Stimulated activated CD8-positive, alpha-beta memory T cell treated with anti-CD3 and anti-CD28 coated beads, Interleukin-7, amount 100 ng/mL, for 1 hour (primary cell): ENCODE measurements around the gene KRTAP10-8.
"Not testable (repeated sequence)": the region's sequence is repeated elsewhere in the genome, so short reads cannot be mapped to it uniquely, and the experiment has no call there.

Experiments
- DNase-seq, 2 donors: peaks; one replicate each; pipeline ENCODE4 v3.0.0-alpha.2; 2020; ENCODE audit warnings: low read depth in 2 of 2

KRTAP10-8 gene, protein sequence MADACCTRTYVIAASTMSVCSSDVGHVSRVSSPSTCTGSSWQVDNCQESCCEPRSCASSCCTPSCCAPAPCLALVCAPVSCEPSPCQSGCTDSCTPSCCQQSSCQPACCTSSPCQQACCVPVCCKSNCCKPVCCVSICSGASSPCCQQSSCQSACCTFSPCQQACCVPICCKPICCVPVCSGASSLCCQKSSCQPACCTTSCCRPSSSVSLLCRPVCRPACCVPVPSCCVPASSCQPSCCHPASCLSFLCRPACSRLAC

DNA sequence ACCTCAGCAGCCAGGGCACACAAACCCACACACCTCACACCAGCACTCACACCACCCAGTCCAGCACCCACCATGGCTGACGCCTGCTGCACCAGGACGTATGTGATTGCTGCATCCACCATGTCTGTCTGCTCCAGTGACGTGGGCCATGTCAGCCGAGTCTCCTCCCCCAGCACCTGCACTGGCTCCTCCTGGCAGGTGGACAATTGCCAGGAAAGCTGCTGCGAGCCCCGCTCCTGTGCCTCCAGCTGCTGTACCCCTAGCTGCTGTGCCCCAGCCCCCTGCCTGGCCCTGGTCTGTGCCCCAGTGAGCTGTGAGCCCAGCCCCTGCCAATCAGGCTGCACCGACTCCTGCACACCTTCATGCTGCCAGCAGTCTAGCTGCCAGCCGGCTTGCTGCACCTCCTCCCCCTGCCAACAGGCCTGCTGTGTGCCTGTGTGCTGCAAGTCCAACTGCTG is at the start of gene KRTAP10-8:
Gene KRTAP10-8, plus strand, starts transcription at position 51 of the 458 bp plus-strand sequence. Its CDS starts 22 bp downstream, at position 73.
- DNase-seq, result no peak

- no peak for DNase-seq
Observed at GRCh38 chr21:44564099-44564498, 47.8 kb upstream of the KRTAP10-8 start.

DNA sequence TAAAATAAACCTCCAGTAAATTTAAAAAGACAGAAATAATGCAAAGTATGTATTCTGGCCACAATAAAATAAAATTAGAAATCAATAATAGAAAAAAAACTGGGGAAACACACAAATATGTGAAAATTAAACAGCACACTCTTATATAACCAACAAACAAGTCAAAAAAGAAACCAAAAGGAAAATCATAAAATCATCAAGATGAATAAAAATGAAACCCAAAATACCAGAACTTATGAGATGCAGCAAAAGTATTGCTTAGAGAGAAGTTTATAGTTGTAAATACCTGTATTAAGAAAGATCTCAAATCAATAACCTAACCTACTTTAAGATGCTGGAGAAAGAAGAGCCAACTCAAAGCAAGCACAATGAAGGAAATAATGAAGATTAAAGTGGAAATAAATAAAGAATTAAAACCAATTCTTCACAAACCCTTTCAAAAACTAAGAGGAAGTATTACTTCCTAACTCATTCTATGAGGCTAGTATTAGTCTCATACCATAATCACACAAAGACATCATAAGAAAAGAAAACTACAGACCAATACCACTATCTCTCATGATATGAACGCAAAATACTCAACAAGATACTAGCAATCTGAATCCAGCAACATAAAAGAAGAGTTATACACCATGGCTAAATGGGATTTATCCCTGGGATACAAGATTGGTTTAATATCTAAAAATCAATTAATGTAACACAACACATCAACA is 46.8 kb upstream of the KRTAP10-8 start:
- no peak for DNase-seq

GRCh38 chr21:44566403-44566802 is 45.5 kb upstream of the KRTAP10-8 start:
- DNase-seq, result no peak

DNA sequence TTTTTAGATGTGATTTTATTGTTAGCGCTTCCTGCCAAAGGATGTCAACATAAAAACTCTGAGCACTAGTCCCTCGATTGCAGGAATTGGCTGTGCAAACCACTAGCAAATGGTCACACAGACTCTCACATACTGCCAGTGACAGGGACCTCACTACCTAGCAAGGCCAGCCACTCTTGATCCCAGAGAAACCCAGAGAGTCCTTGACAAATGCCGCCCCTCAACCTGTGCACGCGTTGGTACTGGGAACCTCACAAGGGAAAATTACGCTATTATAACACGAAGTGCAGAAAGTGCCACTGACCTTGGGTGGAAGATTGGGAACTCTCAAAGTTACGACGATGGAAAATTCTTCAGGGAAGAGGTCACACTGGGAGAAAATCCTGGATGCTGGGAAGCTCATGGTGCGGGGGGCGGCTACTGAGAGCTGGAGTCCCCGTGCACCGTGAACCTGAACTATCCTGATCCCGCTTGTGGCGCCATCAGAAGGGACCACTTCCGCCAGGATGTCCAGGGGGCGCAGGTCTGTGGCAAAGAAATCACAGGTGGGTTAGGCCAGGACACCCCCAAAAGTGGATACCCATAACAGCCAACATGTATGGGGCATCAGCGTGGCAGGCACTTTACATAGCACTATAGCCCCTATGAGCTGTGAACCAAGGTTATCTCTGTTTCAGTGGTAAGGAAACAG is 44.3 kb upstream of the KRTAP10-8 start:
- DNase-seq, result no peak

DNA sequence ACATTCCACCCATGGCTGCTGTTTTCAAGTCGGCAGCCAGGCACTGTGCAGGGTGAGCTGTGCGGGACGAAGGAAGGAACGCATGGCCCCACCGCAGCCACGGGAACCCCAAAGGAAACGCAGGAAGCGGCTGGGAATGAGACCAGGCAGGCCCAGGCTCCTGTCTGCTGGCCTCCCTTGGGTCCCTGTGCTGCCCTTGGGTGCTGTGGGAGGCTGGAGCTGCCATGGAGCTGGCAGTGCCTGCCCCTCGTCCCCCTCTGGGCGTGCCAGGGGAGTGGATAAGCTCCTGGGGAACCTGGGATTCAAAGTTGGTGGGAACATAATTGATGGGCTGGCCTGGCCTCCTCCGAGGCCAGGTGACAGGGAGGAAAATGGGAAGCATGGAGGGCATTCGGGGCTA is 43.6 kb upstream of the KRTAP10-8 start:
- no peak for DNase-seq

DNA sequence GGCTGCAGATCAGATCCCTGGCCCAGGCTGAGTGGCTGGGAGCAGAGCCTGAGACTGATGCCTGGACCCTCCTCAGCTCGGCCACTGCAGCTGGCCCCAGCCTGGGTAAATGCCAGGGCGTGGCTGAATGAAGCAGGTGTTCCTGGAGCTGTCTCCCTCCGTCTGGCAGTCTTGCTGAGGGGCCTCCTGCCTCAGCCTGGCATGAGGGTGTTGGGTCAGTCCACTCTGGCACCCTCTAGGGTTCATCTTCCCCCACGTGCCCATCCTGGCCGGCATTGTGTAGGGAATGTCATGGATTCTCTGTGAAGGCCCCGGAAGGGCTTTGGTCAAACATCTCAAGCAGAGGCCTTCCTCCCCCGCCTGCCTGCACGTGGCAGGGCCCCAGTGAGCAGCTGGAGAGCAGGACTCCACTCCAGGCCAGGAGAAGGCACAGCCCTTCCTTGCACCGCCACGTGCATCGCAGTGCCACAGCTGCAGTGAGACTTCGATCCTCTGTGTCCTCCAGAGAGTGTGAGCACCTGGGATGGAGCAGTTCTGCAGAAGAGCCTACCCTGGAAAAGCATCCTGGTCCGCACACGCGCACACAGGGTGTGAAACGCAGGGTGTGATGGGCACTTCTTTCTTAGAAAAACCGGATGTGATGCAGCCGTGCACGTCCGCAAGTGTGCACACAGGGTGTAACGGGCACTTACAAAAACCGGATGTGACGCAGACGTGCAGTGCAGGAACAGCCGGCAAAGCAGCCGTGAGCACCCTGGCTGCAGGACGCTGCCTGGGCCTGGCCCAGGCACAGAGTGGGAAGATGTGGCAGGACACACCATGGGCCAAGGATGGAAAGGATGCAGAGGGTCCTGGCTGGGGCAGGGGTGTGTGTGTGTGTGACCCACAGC is 43.0 kb upstream of the KRTAP10-8 start:
- no peak for DNase-seq

DNA sequence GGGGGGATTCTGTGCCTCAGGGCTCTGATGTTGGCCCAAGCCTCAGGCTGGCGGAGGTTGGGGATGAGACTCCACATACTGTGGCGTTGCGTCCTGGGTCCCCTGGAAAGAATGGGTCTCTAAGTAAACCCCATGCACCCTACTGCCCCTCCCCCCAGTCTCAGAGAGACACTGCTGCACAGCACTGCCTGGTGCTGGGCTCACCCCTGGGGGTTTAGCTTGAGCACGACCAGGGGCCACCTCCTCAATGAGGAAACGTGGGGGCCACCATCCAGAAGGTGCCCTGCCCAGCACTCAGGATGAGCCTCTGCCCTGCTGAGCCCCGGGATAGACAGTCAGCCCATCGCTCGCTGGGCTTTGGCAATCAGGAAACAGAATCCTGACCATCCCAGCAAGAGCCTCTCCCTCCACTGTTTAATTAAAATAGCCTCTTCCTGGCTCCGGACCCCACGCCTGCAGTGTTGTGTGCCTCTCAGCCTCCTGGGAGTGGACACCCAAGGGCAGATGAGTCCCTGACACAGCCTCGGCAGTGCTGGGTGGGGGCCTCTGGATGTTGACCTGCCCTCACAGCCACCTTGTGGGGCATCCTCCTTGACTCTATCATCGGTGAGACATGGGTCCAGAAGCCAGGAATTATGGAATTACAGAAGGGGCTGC is 41.9 kb upstream of the KRTAP10-8 start:
- no peak for DNase-seq

- no peak for DNase-seq
Observed at GRCh38 chr21:44571296-44571695, 40.6 kb upstream of the KRTAP10-8 start.

DNA sequence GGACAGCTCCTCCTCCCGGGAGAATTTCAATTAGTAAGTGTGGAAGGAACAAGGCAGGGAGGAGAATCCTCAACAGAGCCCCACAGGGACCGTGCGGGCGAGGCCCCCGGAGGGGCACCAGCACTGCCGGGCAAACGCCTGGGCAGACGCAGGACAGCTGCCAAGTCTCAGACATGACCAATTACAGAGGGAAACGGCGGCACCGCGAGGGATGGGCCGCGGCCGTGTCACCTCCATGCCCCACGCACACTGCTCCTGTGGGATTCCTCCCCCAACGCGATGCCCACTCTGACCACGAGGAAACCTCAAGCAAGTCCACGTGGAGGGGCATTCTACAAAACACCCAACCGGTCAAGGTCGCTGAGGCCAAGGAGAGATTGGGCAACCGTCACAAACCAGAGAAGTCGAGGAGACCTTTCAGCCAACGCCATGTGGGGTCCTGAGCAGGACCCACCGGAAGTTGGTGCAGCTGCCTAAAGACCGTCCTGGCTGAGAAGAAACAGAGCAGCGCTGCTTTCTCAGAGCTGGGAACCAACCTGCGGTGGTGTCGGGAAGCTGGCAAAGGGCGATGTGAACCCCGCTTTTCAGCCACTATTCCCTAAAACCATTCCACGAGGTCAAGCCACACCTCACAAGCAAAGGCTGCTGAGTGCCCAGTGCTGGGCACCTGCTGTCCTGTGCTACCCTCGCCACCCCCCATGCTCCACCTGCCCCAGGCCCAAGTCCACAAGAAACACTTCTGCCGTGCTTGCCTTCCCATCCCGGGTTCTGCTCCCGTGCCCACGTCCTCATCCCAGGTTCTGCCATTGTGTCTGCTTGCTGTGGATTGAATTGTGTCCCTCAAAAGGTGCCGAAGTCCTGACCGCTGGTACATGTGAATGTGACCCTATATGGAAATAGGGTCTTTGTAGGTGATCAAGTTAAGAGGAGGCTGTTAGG is 39.8 kb upstream of the KRTAP10-8 start:
- DNase-seq, result no peak

DNA sequence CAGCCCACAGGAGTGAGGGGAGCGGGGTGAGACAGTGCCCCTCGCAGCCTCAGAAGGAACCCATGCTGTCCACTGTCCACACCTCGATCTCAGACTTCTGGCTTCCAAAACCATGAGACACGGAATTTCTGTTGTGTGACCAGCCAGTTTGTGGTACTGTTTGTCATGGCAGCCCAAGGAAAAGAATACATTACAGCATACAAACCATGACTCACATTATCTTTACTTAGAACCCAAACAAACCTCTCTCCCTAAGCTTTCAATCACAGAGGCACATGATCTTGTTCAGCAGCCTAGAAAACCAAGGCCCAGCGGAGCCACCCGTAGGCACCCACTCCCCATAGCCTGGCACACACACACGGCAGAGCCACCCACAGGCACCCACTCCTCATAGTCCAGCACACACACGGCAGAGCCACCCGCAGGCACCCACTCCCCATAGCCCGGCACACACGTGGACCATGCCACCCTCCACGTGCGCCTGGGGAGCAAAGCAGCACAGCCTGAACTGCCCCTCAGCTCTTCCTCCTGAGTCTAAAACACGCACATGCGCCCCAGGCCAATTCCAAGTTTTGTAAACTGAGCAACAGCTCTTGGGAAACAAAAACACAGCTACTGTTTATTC is 38.8 kb upstream of the KRTAP10-8 start:
- no peak for DNase-seq

DNA sequence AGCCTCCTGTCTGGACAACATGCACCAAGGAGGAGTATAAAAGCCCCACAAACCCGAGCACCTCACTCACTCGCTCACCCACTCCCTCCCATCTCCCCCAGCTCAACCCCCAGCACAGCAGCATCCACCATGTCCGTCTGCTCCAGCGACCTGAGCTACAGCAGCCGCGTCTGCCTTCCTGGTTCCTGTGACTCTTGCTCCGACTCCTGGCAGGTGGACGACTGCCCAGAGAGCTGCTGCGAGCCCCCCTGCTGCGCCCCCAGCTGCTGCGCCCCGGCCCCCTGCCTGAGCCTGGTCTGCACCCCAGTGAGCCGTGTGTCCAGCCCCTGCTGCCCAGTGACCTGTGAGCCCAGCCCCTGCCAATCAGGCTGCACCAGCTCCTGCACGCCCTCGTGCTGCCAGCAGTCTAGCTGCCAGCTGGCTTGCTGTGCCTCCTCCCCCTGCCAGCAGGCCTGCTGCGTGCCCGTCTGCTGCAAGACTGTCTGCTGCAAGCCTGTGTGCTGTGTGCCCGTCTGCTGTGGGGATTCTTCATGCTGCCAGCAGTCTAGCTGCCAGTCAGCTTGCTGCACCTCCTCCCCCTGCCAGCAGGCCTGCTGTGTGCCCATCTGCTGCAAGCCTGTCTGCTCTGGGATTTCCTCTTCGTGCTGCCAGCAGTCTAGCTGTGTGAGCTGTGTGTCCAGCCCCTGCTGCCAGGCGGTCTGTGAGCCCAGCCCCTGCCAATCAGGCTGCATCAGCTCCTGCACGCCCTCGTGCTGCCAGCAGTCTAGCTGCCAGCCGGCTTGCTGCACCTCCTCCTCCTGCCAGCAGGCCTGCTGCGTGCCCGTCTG is 38.0 kb upstream of the KRTAP10-8 start, which contains the start of gene KRTAP10-4:
Gene KRTAP10-4, plus strand, starts transcription at position 100 of the 827 bp plus-strand sequence. Its CDS starts 30 bp downstream, at position 130.
- DNase-seq, result not testable (repeated sequence)

DNA sequence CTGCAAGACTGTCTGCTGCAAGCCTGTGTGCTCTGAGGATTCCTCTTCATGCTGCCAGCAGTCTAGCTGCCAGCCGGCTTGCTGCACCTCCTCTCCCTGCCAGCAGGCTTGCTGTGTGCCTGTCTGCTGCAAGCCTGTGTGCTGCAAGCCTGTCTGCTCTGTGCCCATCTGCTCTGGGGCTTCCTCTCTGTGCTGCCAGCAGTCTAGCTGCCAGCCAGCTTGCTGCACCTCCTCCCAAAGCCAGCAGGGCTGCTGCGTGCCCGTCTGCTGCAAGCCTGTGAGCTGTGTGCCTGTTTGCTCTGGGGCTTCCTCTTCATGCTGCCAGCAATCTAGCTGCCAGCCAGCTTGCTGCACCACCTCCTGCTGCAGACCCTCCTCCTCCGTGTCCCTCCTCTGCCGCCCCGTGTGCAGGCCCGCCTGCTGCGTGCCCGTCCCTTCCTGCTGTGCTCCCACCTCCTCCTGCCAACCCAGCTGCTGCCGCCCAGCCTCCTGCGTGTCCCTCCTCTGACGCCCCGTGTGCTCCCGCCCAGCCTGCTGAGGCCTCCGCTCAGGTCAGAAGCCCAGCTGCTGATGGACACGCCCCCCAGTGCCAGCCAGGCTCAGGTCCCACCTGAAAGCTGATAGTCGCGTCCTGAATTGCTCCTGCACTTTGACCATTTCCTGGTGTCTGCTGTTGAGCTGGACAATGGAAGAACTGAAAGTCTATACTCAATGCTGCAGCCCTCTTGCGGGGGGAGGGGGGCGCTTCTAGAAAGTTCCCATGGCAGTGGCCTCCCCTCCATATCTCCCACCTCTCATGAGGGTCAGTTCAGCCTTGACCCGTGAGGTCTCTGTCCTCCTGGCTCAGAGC is 37.2 kb upstream of the KRTAP10-8 start:
- DNase-seq, result no peak

DNA sequence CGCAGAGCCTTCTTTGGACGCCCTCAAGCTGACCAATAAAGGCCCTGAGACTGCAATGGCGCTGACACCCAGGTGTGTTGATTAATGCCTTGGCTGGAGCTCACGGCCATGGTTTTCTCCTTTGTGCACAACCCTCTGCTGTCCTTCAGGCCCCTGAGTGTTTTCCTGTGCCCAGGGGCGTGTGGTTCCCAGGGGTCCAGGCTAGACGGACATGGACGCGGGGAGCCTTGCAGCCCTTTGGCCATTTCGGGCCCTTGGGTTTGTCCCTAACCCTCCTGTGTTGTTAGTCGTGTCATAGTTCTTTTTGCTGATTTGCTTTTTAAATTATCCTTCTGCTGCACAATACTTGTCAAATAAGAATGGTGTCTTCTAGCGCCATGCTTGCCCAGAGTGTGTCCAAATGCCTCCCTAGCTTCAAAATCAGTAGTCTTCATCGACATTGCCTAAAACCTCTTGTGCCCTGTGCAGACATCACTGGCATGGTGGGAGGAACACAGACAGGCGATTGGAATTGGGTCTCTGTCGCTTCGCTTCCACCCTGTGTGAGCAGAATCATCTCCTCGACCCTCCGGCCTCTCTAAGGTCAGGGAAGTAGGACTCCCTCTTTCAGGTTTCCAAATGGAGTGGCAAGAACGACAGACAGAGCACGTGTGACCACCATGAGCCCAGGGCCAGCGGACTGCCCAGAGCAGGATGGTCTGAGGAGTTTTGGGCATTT is 36.4 kb upstream of the KRTAP10-8 start:
- no peak for DNase-seq

GRCh38 chr21:44576025-44576420 is 35.9 kb upstream of the KRTAP10-8 start:
- DNase-seq, result no peak

DNA sequence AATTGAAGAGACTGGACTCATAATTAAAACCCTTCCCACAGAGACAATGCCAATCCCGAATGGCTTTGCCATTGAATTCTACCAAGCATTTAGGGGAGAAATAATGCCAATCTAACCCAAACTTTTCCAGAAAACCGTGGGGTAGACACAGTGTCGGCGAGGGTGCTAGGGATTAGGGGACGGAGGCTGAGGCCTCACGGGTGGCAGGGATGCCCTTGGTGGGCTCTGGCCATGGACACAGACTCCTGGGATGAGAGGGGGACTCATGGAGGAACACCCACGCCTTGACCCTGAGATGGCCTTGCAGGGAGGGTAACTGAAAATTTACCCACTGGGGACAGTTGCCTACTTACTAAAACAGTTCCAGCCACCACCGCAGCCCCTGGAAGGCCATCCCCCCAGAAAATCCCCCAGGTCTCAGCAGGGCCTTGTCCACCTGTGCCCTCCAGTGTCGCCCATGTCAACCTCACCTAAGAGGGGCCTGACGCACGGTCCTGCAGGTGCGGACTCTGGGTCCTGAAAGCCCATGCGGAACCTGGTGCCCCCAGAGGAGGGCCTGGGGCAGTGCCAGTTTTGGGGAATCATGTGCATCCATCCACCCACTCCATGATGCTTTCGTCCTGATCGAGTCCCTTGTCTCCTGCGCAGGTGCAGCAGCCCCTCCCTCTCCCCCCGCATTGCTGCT is 33.4 kb upstream of the KRTAP10-8 start:
- no peak for DNase-seq
